ENCODE results near the gene NCKIPSD.
A peak's percentile ranks its signal among the peaks of the same experiment; 100 is the strongest.

Gene NCKIPSD

DNA sequence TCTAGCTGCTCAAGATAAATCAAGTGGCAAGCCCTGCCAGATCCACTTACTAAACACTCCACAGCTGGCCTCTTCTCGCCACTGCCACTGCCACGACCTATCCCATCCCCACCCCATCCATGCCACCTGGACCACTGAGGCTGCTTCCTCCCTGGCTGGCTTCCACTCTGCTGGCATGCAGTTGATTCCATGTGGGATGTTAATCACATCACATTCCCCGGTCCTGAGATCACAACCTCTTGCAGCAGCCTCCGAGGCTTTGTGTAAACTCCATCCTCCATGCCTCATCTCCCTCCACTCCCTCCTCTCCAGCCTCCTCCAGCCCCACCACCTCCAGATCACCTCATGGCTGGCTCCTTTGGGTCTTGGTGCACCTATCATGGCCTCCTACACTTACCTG, 7.7 kb downstream of the NCKIPSD start:
- Histone ChIP-seq H3K9me3 (ENCODE audit: control insufficient read depth, insufficient read depth, low read length) (no peaks in the 10 kb centered on the region), H3K9ac (ENCODE audit: low read depth, low read length) (no peak overlapping the region), H3K4me1 (ENCODE audit: insufficient read depth, low read length) (no peaks in the 10 kb centered on the region), H3K36me3 (ENCODE audit: insufficient read depth, low read length) (peaks cover 10% of the 10 kb centered on the region)

DNA sequence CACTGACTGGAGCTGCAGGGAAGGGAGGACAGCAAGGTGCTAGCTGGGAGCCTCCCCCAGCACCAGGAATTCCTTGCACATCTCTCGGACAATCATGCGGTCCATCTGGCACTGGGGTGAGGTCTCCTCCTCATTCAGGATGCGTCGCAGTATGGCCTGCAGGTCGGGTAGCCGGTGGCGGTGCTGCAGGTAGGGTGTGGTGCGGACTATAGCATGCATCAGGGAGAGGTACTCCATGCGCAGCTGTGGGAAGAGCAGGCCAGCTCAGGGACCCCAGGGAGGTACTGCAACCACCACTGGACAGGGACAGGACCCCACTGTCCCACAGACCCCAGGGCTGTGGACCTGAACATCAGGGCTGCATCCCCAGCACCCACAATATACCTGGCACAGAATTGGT, 11.2 kb downstream of the NCKIPSD start:
- peaks cover under 1% of the 10 kb centered on the region for H3K36me3 ChIP-seq (ENCODE audit: insufficient read depth, low read length)

DNA sequence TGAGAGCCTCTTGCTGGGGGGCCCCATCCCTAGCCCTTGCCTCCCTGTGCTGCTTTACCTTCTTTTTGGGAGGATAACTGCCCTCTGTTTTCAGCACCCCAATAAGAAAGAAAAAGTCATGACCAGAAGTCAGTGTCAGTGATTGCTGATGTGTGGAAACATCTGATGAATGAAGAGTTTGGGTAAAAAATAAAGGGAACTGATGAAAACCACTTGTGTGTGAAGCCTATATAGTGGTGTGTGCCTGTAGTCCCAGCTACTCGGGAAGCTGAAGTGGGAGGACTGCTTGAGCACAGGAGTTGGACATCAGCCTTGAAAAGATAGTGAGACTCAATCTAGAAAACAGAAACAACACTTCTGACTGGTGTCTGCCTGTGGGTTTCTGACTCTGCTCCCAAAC, 13.2 kb downstream of the NCKIPSD start:
- Histone ChIP-seq H3K36me3 (ENCODE audit: insufficient read depth, low read length) (no peaks in the 10 kb centered on the region; the same call in none of the 2 replicates), H3K9me3 (ENCODE audit: control insufficient read depth, insufficient read depth, low read length) (no peaks in the 10 kb centered on the region), H3K9ac (ENCODE audit: low read depth, low read length) (no peak overlapping the region), H3K4me1 (ENCODE audit: insufficient read depth, low read length) (no peaks in the 10 kb centered on the region)

More for the DNA sequence above, 11.2 kb downstream of the NCKIPSD start:
- H3K4me1 ChIP-seq (ENCODE audit: insufficient read depth, low read length): no peaks in the 10 kb centered on the region
- H3K9ac ChIP-seq (ENCODE audit: low read depth, low read length): no peak overlapping the region
- H3K9me3 ChIP-seq (ENCODE audit: control insufficient read depth, insufficient read depth, low read length): no peaks in the 10 kb centered on the region

DNA sequence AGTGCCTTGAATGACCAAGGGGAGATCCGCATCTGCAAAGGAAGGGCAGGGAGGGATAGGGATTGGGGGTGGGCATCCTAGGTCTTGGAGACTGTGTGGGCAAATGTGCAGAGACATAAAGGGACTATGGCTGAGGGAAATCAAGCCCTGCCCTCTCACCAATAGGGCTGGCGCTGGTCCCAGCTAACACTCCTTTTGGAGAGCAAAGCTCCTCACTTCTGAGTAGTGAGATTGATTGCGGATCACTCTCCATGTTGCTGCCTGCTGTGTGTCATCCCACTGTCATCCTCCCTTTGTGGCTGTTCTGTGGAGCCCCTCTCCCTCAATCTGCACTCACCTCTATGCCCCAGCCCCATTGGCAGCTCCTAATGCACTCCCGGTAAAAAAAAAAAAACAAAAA, 20.8 kb downstream of the NCKIPSD start:
- Histone ChIP-seq H3K9ac (ENCODE audit: low read depth, low read length) (no peak overlapping the region), H3K36me3 (ENCODE audit: insufficient read depth, low read length) (no peaks in the 10 kb centered on the region), H3K4me1 (ENCODE audit: insufficient read depth, low read length) (peaks cover 11% of the 10 kb centered on the region), H3K9me3 (ENCODE audit: control insufficient read depth, insufficient read depth, low read length) (no peaks in the 10 kb centered on the region)

DNA sequence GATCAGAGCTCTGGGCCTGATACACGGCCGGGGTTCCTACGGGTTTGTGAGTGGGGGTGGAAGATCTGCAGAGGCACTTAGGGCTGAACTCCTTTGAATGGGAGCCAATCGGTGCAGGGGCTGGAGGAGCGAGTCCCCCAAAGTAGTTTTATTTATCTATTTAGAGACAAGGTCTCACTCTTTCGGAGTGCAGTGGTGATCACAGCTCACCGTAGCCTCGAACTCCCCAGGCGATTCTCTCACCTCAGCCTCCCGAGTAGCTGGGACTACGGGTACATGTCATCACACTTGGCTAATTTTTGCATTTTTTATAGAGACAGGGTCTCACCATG, 21.4 kb downstream of the NCKIPSD start:
- H3K9ac ChIP-seq (ENCODE audit: low read depth, low read length): 0 out of 2 replicates have a peak overlapping the region, but pooled peaks have one; percentile 22

DNA sequence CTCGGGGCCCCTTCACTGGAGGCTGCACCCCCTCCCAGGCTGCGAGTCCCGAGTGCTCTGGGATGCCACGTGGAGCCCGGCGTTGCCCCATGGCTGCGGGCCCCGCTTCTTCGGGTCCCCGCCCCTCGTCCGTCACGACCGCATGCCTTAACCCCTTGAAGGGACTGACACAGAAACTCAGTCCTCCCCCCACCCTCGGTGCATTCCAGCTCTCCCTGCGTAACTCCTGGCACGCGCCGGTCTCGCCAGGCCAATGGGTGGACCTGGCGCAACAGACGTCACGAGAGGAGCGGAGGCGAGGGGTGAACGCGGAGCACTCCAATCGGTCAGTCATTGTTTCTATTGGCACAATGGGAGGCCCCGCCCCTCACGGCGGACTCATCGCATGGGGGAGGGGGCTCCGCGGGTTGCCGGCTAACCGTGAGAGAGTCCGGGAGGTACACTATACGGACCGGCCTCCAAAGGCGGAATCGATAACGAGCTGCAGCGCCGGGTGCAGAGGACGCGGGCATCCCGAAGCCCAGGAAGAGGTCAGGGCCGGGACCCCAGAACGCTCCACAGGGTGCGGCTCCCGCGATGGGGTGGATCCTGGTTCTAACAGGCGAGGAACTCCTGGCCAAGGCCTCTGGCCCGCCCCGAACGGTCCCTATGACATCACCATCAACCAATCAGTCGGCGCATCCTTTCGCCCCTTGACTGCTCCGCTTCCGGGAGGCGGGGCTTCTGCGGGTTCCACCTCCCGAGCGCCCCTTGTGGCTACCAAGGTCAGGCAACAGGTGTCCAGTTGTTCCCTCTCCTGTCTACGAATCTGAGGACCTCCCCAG, 22.0 kb downstream of the NCKIPSD start:
- Histone ChIP-seq H3K4me1 (ENCODE audit: insufficient read depth, low read length) (peaks cover 11% of the 10 kb centered on the region), H3K9ac (ENCODE audit: low read depth, low read length) (peak overlapping the region; percentile 62), H3K36me3 (ENCODE audit: insufficient read depth, low read length) (no peaks in the 10 kb centered on the region), H3K9me3 (ENCODE audit: control insufficient read depth, insufficient read depth, low read length) (no peaks in the 10 kb centered on the region)

More for the DNA sequence above, 21.4 kb downstream of the NCKIPSD start:
- no peaks in the 10 kb centered on the region for H3K9me3 ChIP-seq (ENCODE audit: control insufficient read depth, insufficient read depth, low read length)
- no peaks in the 10 kb centered on the region for H3K36me3 ChIP-seq (ENCODE audit: insufficient read depth, low read length)
- H3K4me1 ChIP-seq (ENCODE audit: insufficient read depth, low read length): peaks cover 11% of the 10 kb centered on the region

DNA sequence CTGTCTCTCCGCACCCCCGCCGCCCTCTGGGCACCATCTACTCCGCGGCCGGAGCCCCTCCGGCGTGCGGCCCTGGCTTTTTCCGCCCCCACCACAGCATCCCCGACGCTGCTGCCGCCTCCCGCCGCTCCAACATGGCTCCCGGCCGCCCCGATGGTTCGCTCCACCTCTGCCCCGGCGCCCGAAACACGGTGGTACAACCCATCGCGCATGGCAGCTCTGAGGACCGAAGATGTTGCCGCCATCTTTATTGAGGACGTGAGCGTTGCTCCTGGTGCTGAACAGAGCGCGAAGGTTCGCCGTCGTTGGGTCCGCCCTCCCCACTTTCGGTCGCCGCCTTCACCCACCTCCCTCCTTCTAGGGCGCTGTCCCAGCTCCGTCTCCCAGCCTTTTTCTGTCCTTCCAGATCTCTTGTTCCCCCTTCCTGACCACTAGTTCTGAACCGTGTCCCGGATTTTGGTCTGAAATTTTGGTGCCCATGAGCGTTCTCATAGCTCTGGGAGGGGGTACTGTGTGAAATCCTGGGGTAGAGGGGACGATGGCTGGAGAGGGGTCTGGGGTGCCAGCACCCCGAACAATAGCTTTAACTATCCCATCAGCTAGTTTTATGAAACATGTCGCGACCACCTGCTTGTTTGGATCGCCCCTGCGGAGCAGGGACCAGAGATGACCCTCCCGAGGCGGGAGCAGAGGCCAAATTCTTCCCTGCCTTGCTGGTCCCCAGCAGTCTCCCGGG, 22.8 kb downstream of the NCKIPSD start, which contains the start of gene CELSR3:
Gene CELSR3, minus strand, starts transcription at position 134 of the 736 bp plus-strand sequence. CDS start 252 bp downstream, outside the sequence.
- H3K9ac ChIP-seq (ENCODE audit: low read depth, low read length): peak within 1 kb of the TSS; percentile 62
- no peaks in the 10 kb centered on the region for H3K36me3 ChIP-seq (ENCODE audit: insufficient read depth, low read length)
- H3K9me3 ChIP-seq (ENCODE audit: control insufficient read depth, insufficient read depth, low read length): no peaks in the 10 kb centered on the region
- H3K4me1 ChIP-seq (ENCODE audit: insufficient read depth, low read length): peaks cover 11% of the 10 kb centered on the region

DNA sequence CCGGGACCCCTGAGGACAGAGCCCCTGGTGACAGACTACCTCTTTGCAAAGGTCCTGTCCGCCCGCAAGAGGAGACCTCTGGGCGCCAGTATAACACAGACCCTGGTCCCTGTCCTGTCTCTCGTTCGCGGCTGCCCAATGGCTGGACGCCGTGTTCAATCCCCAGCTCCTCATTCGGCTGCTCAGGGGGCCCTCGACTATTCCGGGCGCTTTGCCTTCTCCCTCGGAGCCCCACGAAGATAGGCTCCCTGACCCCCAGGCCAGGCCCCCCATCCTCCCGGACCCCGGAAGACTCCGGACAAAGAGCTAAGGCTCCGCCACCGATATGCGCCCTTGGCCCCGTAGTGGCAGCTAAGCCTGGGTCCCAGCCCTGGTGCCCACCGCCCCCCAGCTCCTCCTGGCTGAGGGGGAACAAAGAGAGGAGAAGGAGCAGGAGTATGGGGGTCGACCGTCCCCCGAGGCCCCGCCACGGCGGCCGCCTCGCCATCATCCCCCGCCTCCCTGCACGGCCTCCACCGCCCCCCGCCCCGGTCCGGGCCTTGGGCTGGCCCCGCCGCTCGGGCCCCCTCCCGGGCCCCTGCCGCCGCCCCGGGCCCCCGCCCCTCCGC, 23.5 kb downstream of the NCKIPSD start:
- H3K9ac ChIP-seq (ENCODE audit: low read depth, low read length): peak overlapping the region; percentile 53; the same call in 1 of the 2 replicates
- H3K36me3 ChIP-seq (ENCODE audit: insufficient read depth, low read length): no peaks in the 10 kb centered on the region
- H3K4me1 ChIP-seq (ENCODE audit: insufficient read depth, low read length): peaks cover 11% of the 10 kb centered on the region
- no peaks in the 10 kb centered on the region for H3K9me3 ChIP-seq (ENCODE audit: control insufficient read depth, insufficient read depth, low read length)

DNA sequence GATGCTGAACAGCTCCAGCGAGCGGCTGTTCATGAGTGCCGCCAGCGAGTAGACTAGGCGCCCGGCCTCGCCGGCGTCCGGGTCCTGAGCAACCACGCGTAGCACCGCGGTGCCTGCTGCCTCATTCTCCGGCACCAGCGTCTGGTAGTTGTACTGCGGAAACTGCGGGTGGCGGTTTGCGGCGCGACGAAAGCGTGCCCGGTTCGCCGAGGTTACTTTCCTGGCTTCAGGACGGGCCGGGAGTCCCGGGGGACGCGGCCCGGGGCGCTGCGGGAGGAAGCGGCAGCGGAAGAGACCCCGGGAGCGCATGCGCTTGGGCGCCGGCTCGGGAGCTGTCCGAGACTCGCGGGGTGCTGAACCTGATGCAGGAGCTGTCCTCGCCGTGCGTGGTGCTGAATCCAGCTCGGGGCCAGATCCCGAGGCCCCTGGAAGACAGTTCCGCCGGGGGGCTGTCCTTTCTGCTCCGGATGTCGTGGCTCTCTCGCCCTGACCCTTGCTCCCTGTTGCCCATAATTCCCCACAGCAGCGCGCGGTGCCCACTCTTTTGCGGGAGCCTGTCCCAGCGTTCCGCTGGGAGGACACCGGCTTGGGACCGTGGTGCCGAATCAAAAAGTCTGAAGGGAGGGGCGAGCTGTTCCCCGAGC, 24.1 kb downstream of the NCKIPSD start:
- H3K36me3 ChIP-seq (ENCODE audit: insufficient read depth, low read length): no peaks in the 10 kb centered on the region
- H3K9me3 ChIP-seq (ENCODE audit: control insufficient read depth, insufficient read depth, low read length): no peaks in the 10 kb centered on the region
- H3K9ac ChIP-seq (ENCODE audit: low read depth, low read length): peak overlapping the region; percentile 53; the same call in 1 of the 2 replicates
- H3K4me1 ChIP-seq (ENCODE audit: insufficient read depth, low read length): peaks cover 11% of the 10 kb centered on the region

DNA sequence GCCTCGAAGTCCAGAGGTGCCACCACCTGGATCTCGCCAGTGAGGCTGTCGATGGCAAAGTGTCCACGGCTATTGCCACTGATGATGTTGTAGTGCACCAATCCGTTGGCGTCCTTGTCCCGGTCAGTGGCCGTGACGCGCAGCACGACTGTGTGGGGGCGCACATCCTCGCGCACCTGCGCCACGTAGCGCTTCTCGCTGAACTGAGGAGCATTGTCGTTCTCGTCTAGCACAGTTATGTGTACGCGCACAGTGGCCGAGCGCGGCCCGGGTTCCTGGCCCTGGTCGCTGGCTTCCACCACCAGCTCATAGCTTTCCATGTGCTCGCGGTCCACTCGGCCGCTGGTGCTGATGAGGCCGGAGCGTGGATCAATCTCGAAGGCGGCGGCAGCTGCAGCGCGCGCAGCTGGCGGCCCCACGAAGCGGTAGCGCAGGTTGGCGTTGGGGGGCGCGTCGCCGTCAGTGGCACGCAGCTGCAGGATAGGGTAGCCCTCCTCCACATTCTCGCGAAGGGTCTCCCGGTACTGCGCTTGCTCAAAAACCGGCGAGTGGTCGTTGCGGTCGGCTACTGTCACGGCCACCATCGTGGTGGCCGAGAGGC, 24.8 kb downstream of the NCKIPSD start:
- Histone ChIP-seq H3K36me3 (ENCODE audit: insufficient read depth, low read length) (no peaks in the 10 kb centered on the region), H3K9me3 (ENCODE audit: control insufficient read depth, insufficient read depth, low read length) (no peaks in the 10 kb centered on the region), H3K4me1 (ENCODE audit: insufficient read depth, low read length) (peaks cover 11% of the 10 kb centered on the region), H3K9ac (ENCODE audit: low read depth, low read length) (peak overlapping the region; percentile 53; the same call in 1 of the 2 replicates)

DNA sequence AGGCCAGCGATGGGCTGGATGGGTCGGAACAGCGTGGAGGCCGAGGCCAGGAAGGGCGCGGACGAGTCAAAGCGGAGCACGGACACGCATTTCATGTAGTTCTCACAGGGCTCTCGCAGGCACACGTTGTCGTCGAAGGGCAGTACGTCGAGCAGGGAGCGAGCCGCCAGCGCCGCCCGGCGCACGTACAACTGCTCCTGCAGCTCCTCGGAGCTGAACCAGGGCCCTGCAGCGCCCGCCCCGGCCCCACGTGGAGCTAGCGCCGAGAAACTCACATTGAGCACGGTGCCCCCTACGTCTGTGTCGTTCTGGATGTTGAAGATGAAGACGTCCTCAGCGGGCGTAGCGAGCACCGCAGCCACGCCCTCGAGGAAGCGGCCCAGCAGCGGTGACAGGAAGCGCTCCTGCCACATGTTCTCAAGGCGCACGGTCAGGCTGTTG, 28.9 kb downstream of the NCKIPSD start:
- H3K4me1 ChIP-seq (ENCODE audit: insufficient read depth, low read length): no peaks in the 10 kb centered on the region
- H3K9ac ChIP-seq (ENCODE audit: low read depth, low read length): peak overlapping the region; percentile 49
- no peaks in the 10 kb centered on the region for H3K9me3 ChIP-seq (ENCODE audit: control insufficient read depth, insufficient read depth, low read length)
- no peaks in the 10 kb centered on the region for H3K36me3 ChIP-seq (ENCODE audit: insufficient read depth, low read length)

DNA sequence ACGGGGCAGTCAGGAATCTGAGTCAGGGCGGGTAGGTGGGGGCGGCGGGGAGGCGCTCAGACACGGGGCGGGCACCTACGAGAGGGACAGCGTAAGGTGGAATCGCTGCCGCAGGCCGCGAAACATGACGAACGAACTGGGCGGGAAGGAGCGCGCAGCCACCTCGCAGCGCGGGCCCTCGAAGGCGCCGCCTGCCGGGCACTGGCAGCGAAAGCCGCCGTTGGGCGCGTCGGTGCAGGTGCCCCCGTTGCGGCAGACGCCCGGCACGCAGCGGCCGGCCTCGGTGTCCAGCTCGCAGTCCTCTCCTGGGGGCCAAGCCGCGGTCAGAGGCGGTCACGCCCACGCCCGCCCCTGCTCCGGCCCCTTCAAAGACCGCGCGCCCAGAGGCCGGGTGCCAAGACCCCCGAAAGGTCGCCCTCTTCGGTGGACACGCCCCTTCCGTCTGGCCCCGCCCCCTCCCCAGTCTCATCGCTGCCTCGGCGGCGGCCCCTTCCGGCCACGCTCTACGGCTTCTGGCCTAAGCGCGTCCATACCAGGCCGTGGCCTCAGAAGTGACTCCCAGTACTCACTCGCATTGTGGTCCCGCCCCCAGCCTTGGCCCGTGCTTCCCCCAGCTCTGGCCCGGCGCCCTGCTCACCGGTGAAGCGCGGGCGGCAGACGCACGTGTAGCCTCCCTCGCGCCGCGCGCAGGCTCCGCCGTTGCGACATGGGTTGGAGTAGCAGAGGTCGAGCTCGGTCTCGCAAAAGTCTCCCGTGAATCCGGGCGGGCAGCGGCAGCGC, 29.5 kb downstream of the NCKIPSD start:
- Histone ChIP-seq H3K9me3 (ENCODE audit: control insufficient read depth, insufficient read depth, low read length) (no peaks in the 10 kb centered on the region), H3K9ac (ENCODE audit: low read depth, low read length) (peak overlapping the region; percentile 49), H3K36me3 (ENCODE audit: insufficient read depth, low read length) (no peaks in the 10 kb centered on the region), H3K4me1 (ENCODE audit: insufficient read depth, low read length) (no peaks in the 10 kb centered on the region)

DNA sequence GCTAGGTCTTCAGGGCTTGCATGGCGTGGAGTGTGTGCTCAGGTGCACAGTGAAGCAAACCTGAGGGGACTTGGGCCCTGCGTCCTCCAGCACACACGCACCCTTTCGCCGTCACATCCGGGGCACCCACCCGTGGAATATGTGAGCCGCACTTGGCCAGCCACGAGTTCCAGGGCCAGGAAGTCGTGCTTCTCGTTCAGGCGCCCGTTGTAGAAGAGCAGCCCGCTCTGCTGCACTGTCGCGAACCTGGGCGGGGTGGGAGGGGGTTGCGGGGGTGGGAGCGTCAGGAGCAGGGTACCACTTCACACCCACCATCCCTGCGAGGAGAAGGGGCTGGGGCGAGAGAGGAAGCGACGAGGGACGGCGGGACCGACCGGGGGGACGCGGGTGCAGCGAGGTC, 30.1 kb downstream of the NCKIPSD start:
- peak overlapping the region; percentile 49 for H3K9ac ChIP-seq (ENCODE audit: low read depth, low read length)
- H3K36me3 ChIP-seq (ENCODE audit: insufficient read depth, low read length): no peaks in the 10 kb centered on the region
- no peaks in the 10 kb centered on the region for H3K4me1 ChIP-seq (ENCODE audit: insufficient read depth, low read length)
- H3K9me3 ChIP-seq (ENCODE audit: control insufficient read depth, insufficient read depth, low read length): no peaks in the 10 kb centered on the region
